SK-N-MC (cell line): ENCODE data around the gene NTN4.
"Not testable (repeated sequence)": the region's sequence is repeated elsewhere in the genome, so short reads cannot be mapped to it uniquely, and the experiment has no call there.

Experiments used
- DNase-seq: peaks from one replicate; pipeline ENCODE4 v3.0.0-alpha.2; 2011; ENCODE audit warnings: low read depth, low spot score
- H3K27ac ChIP-seq: fragments of 200-600 bp; sonication (generic); 2 replicates; pipeline ENCODE4 v1.5.1; 2016; ENCODE audit warnings: mixed run types
- H3K36me3 ChIP-seq: fragments of 200-600 bp; sonication (generic); 2 replicates; pipeline ENCODE4 v1.6.1; 2017; ENCODE audit warnings: antibody characterized with exemption, low read length, mixed read lengths; ENCODE audit not compliant: insufficient read depth
- H3K4me3 ChIP-seq: fragments of 200-600 bp; sonication (generic); 2 replicates; pipeline ENCODE4 v1.5.1; 2016
- H3K9ac ChIP-seq: fragments of 200-600 bp; sonication (generic); 2 replicates; pipeline ENCODE4 v1.8.0; 2017; ENCODE audit warnings: mixed run types, mixed read lengths; ENCODE audit not compliant: insufficient read length
- H3K9me3 ChIP-seq: fragments of 200-600 bp; sonication (generic); 2 replicates; pipeline ENCODE4 v1.6.1; 2017; ENCODE audit warnings: low read depth, mild to moderate bottlenecking, antibody characterized with exemption, low read length, moderate library complexity, mixed read lengths
- EZH2 ChIP-seq: fragments of 200-600 bp; sonication (generic); IDR thresholded peaks from one replicate; pipeline ENCODE4 v1.6.1; 2017; ENCODE audit warnings: antibody characterized with exemption
- FOXP2 ChIP-seq: optimal IDR thresholded peaks from 2 replicates; pipeline ENCODE3; 2011; ENCODE audit warnings: mild to moderate bottlenecking, moderate library complexity; ENCODE audit not compliant: insufficient read depth; ENCODE audit errors: extremely low read length, control extremely low read depth
- POLR2AphosphoS5 ChIP-seq: IDR thresholded peaks from 2 replicates; pipeline ENCODE4 v1.6.1; 2012; ENCODE audit warnings: mild to moderate bottlenecking, low read depth, low read length, borderline replicate concordance

Gene NTN4

GRCh38 chr12:95763809-95764253, 26.7 kb downstream of the NTN4 start:
- H3K27ac ChIP-seq: no peak overlapping the region
- no peak for TF ChIP-seq EZH2
- TF ChIP-seq POLR2AphosphoS5: no peak
- no peak for TF ChIP-seq FOXP2
- no peak for DNase-seq
- no peak overlapping the region for H3K4me3 ChIP-seq
- H3K9me3 ChIP-seq: no peaks in the 10 kb centered on the region
- no peaks in the 10 kb centered on the region for H3K36me3 ChIP-seq
- no peak overlapping the region for H3K9ac ChIP-seq

- H3K27ac ChIP-seq: no peak overlapping the region
- DNase-seq: no peak
- no peaks in the 10 kb centered on the region for H3K36me3 ChIP-seq
- no peak for TF ChIP-seq POLR2AphosphoS5
- no peak for TF ChIP-seq FOXP2
- no peak for TF ChIP-seq EZH2
- H3K4me3 ChIP-seq: no peak overlapping the region
- H3K9me3 ChIP-seq: no peaks in the 10 kb centered on the region
- no peak overlapping the region for H3K9ac ChIP-seq
Measured at GRCh38 chr12:95762123-95762785, 28.3 kb downstream of the NTN4 start.

- DNase-seq: no peak
- no peak overlapping the region for H3K4me3 ChIP-seq
- no peak for TF ChIP-seq FOXP2
- TF ChIP-seq POLR2AphosphoS5: no peak
- TF ChIP-seq EZH2: no peak
Measured at GRCh38 chr12:95760371-95760770, 30.2 kb downstream of the NTN4 start.

GRCh38 chr12:95759718-95760117, 30.8 kb downstream of the NTN4 start:
- H3K4me3 ChIP-seq: no peak overlapping the region
- no peaks in the 10 kb centered on the region for H3K36me3 ChIP-seq
- H3K9me3 ChIP-seq: no peaks in the 10 kb centered on the region
- DNase-seq: no peak
- no peak overlapping the region for H3K27ac ChIP-seq
- TF ChIP-seq EZH2: no peak
- no peak for TF ChIP-seq FOXP2
- TF ChIP-seq POLR2AphosphoS5: no peak
- no peak overlapping the region for H3K9ac ChIP-seq

More at GRCh38 chr12:95760371-95760770, 30.2 kb downstream of the NTN4 start:
- Histone ChIP-seq H3K36me3 (no peaks in the 10 kb centered on the region), H3K9ac (no peak overlapping the region), H3K27ac (no peak overlapping the region), H3K9me3 (no peaks in the 10 kb centered on the region)

GRCh38 chr12:95759039-95759438, 31.5 kb downstream of the NTN4 start:
- no peaks in the 10 kb centered on the region for H3K36me3 ChIP-seq
- H3K9me3 ChIP-seq: no peaks in the 10 kb centered on the region
- TF ChIP-seq POLR2AphosphoS5: no peak
- TF ChIP-seq FOXP2: no peak
- TF ChIP-seq EZH2: no peak
- H3K4me3 ChIP-seq: no peak overlapping the region
- DNase-seq: no peak
- no peak overlapping the region for H3K9ac ChIP-seq
- no peak overlapping the region for H3K27ac ChIP-seq

- H3K27ac ChIP-seq: no peak overlapping the region
- no peak for DNase-seq
- H3K9me3 ChIP-seq: no peaks in the 10 kb centered on the region
- no peaks in the 10 kb centered on the region for H3K36me3 ChIP-seq
- no peak overlapping the region for H3K4me3 ChIP-seq
- TF ChIP-seq POLR2AphosphoS5 (no peak), FOXP2 (no peak), EZH2 (no peak)
- no peak overlapping the region for H3K9ac ChIP-seq
Measured at GRCh38 chr12:95756362-95756761, 34.2 kb downstream of the NTN4 start.

- TF ChIP-seq POLR2AphosphoS5: no peak
- no peak for TF ChIP-seq FOXP2
- TF ChIP-seq EZH2: no peak
- Histone ChIP-seq H3K9ac (no peak overlapping the region), H3K36me3 (no peaks in the 10 kb centered on the region)
Measured at GRCh38 chr12:95755261-95755865, 35.2 kb downstream of the NTN4 start.

GRCh38 chr12:95746062-95746461, 44.5 kb downstream of the NTN4 start:
- H3K9ac ChIP-seq, H3K9me3 ChIP-seq, H3K36me3 ChIP-seq, H3K27ac ChIP-seq, H3K4me3 ChIP-seq, DNase-seq: not testable (repeated sequence)

More at GRCh38 chr12:95755261-95755865, 35.2 kb downstream of the NTN4 start:
- Histone ChIP-seq H3K4me3 (no peak overlapping the region), H3K9me3 (no peaks in the 10 kb centered on the region), H3K27ac (no peak overlapping the region)
- DNase-seq: no peak

GRCh38 chr12:95742586-95742985, 48.0 kb downstream of the NTN4 start:
- no peak for DNase-seq
- Histone ChIP-seq H3K4me3 (no peak overlapping the region), H3K36me3 (no peaks in the 10 kb centered on the region), H3K27ac (no peak overlapping the region), H3K9me3 (no peaks in the 10 kb centered on the region), H3K9ac (no peak overlapping the region)
- TF ChIP-seq POLR2AphosphoS5 (no peak), EZH2 (no peak), FOXP2 (no peak)
